Activated T-helper 9 cell treated with anti-CD3 and anti-CD28 coated beads, Interleukin-2, amount 50 U/mL, for 16 hours (primary cell): Measurements from ENCODE around the gene SELENOW.
"Not testable (repeated sequence)": the region's sequence is repeated elsewhere in the genome, so short reads cannot be mapped to it uniquely, and the experiment has no call there.

ENCODE experiments used
- DNase-seq: peaks from one replicate; pipeline ENCODE4 v3.0.0-alpha.2; 2020; ENCODE audit warnings: low read depth

SELENOW gene

DNA sequence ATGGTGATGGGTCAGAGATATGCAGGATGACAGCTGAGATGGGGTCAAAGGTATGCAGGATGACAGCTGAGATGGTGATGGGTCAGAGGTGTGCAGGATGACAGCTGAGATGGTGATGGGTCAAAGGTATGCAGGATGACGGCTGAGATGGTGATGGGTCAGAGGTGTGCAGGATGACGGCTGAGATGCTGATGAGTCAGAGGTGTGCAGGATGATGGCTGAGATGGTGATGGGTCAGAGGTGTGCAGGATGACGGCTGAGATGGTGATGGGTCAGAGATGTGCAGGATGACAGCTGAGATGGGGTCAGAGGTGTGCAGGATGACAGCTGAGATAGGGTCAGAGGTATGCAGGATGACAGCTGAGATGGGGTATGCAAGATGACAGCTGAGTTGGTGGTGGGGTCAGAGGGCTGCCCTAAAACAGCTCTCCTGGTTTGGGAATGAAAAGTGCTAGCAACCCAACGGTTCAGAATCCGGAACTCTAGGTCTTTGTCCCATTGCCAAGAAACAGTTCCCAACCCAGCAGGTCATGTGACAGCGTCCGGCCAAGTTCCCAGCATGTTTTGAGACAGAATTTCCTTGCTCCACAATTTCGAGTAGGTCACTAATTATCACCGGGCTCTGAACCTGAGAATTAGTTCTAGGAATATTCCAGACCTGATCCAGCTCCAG, 3.2 kb downstream of the SELENOW start:
- no peak for DNase-seq

- DNase-seq: no peak
These were observed 8.1 kb downstream of the SELENOW start for GRCh38 chr19:47786566-47786965.

- DNase-seq: not testable (repeated sequence)
These were observed 8.8 kb downstream of the SELENOW start for GRCh38 chr19:47787307-47787706.

GRCh38 chr19:47789811-47790210, 11.3 kb downstream of the SELENOW start:
- not testable (repeated sequence) for DNase-seq

GRCh38 chr19:47790398-47790814, 11.9 kb downstream of the SELENOW start:
- peak; percentile 76 for DNase-seq

- no peak for DNase-seq
These were observed 14.1 kb downstream of the SELENOW start for GRCh38 chr19:47792616-47793015.

GRCh38 chr19:47794526-47794925, 16.0 kb downstream of the SELENOW start:
- no peak for DNase-seq

DNA sequence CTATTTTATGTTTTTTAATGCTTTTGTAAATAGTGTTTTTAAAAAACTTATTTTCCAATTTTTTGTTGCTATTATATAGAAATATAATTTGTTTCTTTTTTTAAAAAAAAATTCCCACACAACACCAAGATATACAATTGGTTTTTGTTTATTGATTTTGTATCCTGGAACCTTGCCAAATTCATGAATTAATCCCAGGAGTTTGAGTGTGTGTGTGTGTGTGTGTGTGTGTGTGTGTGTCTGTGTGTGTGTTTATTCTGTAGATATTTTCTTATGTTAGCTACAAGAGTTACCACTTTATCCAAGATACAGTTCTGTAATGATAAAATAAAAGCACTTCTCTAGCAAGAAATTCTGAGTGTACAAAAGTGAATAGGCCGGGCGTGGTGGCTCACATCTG, 18.3 kb downstream of the SELENOW start:
- no peak for DNase-seq

DNA sequence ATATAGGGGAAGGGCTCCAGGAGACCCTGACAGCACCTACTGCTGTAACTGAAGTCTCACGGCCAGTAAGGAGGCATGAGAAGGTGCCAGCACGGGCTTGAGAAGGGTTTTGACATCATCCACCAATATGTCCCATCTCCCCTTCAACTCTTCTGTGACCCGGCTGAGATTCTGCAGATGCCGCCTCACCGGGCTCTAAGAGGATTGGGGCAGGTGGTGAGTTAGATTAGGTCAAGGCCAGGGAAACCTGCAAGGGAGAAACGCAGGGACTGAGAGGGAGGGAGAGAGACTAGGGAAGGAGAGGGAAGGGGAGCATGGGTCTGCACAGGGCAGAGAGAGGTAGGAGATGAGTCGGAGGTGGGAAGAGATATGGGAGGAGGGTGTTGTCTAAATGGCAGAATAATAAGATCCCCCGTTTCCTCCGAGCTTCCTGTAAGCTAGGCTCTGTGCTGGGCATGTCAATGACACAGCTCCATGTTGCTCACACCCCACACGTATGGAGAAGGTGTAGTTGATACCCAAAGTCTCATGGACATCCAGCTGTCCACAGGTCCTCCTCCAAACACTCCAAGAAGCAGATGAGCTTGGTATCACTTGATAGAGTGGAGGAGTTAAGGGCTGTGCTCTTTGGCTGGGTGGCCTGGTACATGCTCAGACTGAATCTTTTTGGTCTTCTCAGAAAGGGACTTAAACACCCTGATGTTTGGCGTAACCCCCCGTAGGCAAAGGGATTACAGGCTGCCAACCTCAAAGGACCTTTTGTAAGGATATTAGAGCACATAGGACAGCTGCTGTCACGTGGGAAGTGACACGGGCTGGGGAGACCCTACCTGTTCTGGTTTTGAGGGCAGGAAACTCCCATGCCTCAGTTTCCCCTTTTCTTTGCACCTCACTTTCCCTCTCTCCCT, 19.7 kb downstream of the SELENOW start:
- DNase-seq: no peak

GRCh38 chr19:47798904-47799266, 20.4 kb downstream of the SELENOW start:
- DNase-seq: no peak

GRCh38 chr19:47801270-47801669, 22.8 kb downstream of the SELENOW start:
- DNase-seq: no peak

GRCh38 chr19:47802521-47803043, 24.1 kb downstream of the SELENOW start:
- DNase-seq: no peak

GRCh38 chr19:47803148-47803547, 24.6 kb downstream of the SELENOW start:
- not testable (repeated sequence) for DNase-seq

DNA sequence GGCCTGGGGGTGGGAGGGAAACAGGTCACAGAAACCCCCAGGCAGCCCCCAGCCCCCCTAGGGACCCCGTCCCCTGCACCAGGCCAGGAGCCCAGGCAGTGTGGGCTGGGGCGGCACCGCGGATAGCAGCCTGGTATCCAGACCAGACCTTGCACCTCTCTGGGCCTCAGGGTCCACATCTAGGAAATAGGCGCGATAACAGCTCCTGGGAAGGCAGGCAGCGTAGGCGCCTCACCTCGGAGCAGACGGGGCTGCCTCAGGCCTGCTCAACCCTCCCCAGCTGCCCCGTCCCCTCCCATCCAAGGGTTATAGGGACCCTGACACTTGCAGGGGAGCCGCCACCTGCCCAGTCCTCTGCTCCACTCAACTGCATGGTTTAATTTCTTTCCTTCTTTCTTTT, 25.2 kb downstream of the SELENOW start:
- not testable (repeated sequence) for DNase-seq

DNA sequence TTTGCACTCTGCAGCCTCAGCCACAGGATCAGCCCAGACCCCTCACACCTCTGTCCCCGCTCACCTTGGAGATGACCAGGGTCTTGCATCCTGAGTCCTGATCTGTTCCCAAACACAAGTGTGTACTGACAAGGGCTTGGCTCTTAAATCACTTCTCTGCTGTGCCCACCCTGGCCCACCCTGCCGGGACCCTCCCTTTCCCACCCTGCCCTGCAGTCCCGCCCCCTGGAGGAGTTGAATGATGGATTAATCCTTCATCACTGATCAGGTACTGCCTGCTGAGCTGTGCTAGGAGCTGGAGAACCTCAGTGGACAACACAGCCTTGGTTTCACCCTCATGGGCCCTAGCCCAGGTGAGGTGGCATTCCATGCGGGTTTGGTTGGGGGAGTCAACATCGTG, 25.9 kb downstream of the SELENOW start, which contains the start of gene TPRX1:
TSS of gene TPRX1 (minus strand) at position 101 of the 400 bp plus-strand sequence. CDS start at position 89, 12 bp downstream.
- DNase-seq: not testable (repeated sequence)

GRCh38 chr19:47805313-47805712, 26.8 kb downstream of the SELENOW start:
- no peak for DNase-seq

- no peak for DNase-seq
These were observed 27.9 kb downstream of the SELENOW start for GRCh38 chr19:47806435-47806834.

GRCh38 chr19:47813304-47813994, 34.9 kb downstream of the SELENOW start:
- peak; percentile 64 for DNase-seq

GRCh38 chr19:47813995-47814328, 35.5 kb downstream of the SELENOW start:
- no peak for DNase-seq

- not testable (repeated sequence) for DNase-seq
These were observed 37.8 kb downstream of the SELENOW start for GRCh38 chr19:47816270-47816669.

DNA sequence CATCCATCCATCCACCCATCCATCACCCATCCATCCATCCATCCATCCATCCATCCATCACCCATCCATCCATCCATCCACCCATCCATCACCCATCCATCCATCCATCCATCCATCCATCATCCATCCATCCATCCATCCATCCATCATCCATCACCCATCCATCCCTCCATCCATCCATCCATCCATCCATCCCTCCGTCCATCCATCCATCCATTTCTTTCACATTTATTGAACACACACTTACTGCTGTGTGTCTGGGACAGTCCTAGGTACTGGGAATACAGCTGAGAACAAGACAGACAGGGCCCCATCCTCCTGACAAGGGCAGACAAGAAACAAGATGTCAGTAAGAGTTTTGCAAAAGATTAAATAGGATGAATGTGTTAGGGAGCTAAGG, 39.7 kb downstream of the SELENOW start:
- not testable (repeated sequence) for DNase-seq

- DNase-seq: no peak
These were observed 41.4 kb downstream of the SELENOW start for GRCh38 chr19:47819858-47820257.
